NCI-H460 (cell line): ENCODE data around the gene ERG28. TPM values are rescaled to one million over a fixed set of nuclear protein-coding genes. Genes with fewer than 3 reads are reported as not detected.

ENCODE experiments used
- DNase-seq: peaks from one replicate; pipeline ENCODE4 v3.0.0-alpha.2; 2016; ENCODE audit warnings: low read depth; ENCODE audit errors: extremely low read depth
- total RNA-seq: library from RNA; depleted of rRNA; stranded (reverse); fragments of >200 nt; shearing (Covaris generic); gene quantifications from 2 replicates; pipeline ENCODE4 v1.2.3, GENCODE V29; 2014

The ERG28 gene
- total RNA-seq, 1 experiment from 2014 or later = 12.6 TPM

DNA sequence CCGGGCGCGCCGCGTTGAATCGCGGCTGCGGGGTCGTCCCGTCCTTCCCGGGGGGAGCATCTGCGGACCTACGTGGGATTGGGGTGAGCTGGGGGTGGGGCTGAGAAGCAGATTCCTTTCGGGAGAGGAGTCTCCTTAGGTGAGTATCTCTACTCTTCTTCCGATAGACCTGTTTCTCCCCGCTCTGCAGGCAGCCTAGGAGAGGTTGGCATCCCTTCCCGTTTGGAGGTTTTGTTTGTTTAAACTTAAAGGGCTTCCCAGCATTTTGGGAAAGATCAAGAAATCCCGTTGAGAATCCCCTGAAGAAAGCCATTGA is 781 bp upstream of the ERG28 start:
- DNase-seq = no peak

DNA sequence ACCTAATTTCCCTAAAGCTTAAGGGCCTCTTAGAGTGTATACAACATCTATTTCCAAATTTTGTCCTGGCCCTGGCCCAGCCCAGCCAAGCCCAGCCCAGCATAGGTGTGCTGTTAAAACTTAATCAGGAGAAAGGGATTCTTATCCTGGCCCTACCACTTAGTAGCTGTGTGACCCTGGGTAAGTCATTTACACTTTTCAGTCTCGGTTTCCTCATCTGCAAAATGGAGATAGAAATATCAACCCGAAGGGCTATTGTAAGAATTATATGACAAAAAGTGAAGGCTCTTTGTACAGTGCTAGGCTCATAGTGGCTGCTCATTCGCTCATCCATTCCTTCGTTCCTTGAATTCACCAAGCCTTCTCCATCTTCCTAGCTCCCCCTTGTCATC is 442 bp downstream of the ERG28 start:
- no peak for DNase-seq

- DNase-seq = no peak
Observed at GRCh38 chr14:75658957-75659356, 1.7 kb downstream of the ERG28 start.

- DNase-seq = no peak
Observed at GRCh38 chr14:75657331-75657730, 3.3 kb downstream of the ERG28 start.

- DNase-seq = no peak
Observed at GRCh38 chr14:75655235-75655634, 5.4 kb downstream of the ERG28 start.

DNA sequence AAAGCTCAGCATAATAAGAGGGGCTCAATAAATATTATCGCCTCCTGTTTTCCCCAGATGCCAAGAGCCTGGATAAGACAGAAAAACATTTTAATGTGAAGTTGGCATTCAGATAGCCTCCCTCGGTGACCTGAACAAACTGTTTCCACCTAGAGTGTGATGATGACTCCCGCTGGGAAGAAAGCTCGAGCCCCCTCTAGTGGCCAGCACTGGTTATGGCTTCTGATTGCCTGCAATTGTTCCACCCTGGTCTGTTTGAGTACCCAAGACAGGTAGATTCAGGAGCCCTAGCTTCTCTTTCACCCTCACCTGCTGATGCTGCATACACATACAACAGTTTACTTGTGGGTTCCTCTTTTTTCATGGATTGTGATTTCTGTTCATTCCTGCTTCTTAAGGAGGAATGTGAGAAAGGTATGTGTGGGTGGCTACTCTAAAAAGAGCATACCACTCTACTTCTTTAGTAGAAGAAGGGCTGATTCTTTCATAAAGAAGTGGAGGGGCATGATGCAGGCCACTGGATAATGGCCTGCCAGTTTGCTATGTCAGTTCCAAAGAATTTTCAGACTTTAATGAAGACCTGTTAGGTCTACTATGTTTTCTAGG is 6.4 kb downstream of the ERG28 start:
- peak; percentile 60 for DNase-seq

DNA sequence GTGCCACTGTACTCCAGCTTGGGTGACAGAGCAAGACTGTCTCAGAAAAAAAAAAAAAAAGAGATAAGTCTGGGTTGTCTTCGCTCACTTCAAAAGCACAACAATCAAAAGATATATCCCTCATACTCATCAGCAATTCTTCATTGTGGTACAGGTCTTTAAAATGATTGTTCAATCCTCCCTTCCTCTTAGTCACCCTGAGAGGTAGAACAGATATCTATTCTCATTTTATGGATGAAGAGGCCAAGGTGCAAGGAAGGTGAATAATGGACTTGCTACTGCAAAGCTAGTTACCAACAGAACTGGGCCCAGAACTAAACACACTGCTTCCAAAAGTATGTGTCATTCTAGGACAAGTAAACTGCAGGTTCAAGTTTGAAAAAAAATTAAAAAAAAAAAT is 7.1 kb downstream of the ERG28 start:
- no peak for DNase-seq

- no peak for DNase-seq
Observed at GRCh38 chr14:75650253-75651058, 10.2 kb downstream of the ERG28 start.

GRCh38 chr14:75649773-75650172 is 10.9 kb downstream of the ERG28 start:
- no peak for DNase-seq

- DNase-seq = no peak
Observed at GRCh38 chr14:75649337-75649736, 11.3 kb downstream of the ERG28 start.

DNA sequence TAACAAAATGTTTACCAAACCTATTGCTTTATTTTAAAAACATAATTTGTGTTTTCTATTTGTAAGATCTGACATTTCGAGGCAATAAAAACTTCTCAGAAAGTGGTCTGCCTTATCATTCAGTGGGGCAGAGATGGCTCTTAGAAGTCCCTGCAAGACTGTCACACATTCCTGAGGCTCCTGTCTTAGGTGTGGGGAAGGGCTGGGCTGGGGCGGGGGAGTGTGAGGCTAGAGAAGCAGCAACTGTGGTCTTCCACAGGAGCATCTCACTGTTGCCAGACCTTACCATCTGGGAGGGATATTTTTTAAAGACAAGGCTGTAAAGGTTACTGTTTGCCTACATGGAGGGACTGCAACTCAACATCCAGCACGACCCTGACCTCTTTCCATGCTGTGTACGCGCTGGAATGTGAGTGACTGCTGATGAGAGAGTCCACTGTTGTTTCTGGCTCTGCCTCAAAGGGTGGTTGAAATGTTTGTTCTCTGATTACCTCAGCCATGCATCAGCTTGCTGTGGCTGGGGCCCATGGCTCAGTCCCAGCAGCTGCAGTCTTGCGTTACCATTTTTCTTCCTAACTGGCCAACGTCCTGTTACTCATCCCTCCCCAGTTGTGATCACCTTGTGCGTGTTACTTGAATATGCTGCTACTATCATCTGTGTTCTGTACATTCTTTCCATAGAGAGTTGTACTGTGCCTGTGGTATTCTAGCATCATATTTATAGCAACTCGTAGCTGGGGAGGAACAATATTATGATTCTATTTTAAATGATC is 12.4 kb downstream of the ERG28 start:
- peak; percentile 55 for DNase-seq

- no peak for DNase-seq
Observed at GRCh38 chr14:75647640-75648039, 13.0 kb downstream of the ERG28 start.

DNA sequence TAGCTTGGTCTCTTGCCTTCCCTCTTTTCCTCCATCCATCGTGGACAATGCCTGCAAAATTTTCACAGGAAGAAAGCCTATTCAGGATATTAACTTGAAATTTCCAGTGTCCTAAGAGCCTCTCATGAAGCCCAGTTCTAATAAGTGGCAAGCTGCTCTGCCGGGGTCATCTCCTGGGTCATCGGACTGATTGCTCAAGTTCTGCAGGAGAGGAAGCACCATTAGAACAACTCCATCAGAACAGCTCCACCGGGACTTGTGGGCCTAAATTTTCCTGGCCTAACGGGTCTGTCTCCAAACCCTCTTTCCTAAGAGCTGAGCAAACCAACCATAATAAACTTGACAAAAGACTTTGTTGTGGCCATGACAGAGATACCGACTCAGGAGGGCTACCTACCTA is 13.9 kb downstream of the ERG28 start:
- DNase-seq = no peak

GRCh38 chr14:75645056-75645455 is 15.6 kb downstream of the ERG28 start:
- no peak for DNase-seq

DNA sequence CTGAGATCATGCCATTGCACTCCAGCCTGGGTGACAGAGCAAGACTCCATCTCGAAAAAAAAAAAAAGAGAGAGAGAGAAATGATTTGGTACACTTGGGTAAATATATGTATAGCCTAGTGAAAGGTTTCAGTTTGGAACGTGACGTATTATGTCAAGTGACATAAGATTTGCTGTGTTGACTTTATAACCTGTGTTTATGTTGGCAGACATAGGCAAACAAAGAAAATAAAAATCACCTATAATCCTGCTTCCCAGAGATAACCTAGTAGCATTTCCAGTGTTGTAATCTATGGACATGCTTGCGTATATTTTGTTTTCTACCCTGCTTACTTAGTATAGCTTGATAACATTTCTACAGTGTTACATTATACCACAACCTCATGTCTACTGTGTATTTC is 16.7 kb downstream of the ERG28 start:
- no peak for DNase-seq

- DNase-seq = no peak
Observed at GRCh38 chr14:75640876-75641275, 19.8 kb downstream of the ERG28 start.

- no peak for DNase-seq
Observed at GRCh38 chr14:75636100-75636692, 24.5 kb downstream of the ERG28 start.

GRCh38 chr14:75634848-75635247 is 25.8 kb downstream of the ERG28 start:
- DNase-seq = no peak

DNA sequence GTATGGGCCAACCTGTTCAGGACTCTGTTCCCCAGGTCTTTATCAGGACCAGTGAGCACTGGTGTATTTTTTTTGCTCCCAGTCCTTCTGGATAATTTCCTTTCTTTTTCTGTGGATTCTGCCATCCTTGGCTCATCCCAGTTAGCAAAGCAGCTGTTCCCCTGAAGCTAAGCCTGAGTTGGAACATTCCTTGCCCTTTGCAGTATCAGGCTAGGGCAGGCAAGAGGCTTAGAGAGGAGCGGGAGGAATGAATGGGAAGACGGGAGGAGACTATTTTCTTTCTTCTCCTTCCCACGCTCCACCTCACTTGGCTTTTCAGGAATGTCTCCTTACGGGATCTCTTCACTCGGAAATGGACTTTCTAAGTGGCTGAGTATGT is 29.2 kb downstream of the ERG28 start:
- no peak for DNase-seq

- DNase-seq = no peak
Observed at GRCh38 chr14:75630695-75631452, 29.8 kb downstream of the ERG28 start.

GRCh38 chr14:75628816-75629215 is 31.9 kb downstream of the ERG28 start:
- no peak for DNase-seq
